ENCODE data around the gene ANKFN1.

- no peak for TF ChIP-seq CTCF (IDR thresholded peaks at IDR 0.05)
- no peak for TF ChIP-seq POLR2A (IDR thresholded peaks at IDR 0.05)
These were observed 392.7 kb downstream of the ANKFN1 start for GRCh38 chr17:56545930-56546329.
